Measurements from ENCODE around the gene GCH1. TPM values are rescaled to one million over a fixed set of nuclear protein-coding genes. Genes with fewer than 3 reads are reported as not detected.

Gene GCH1
- 2.3 and 9.1 TPM in 2 replicates for total RNA-seq

GRCh38 chr14:54902521-54903420 is at the start of gene GCH1:
Gene GCH1 (minus strand): TSS chr14:54902826. CDS start chr14:54902663, 163 bp downstream.
- peak; percentile 54 for DNase-seq (ENCODE audit: low read depth)
- peak; percentile 41 for TF ChIP-seq CTCF (IDR thresholded peaks at IDR 0.05; ENCODE audit: insufficient read depth, low read depth, low read length)
- peak within 1 kb of the TSS; percentile 76 for H3K4me3 ChIP-seq (ENCODE audit: low read depth, low read length)

GRCh38 chr14:54947230-54947629 is 44.6 kb upstream of the GCH1 start:
- no peak overlapping the region for H3K4me3 ChIP-seq (ENCODE audit: low read depth, low read length)
- no peak for TF ChIP-seq CTCF (IDR thresholded peaks at IDR 0.05; ENCODE audit: insufficient read depth, low read depth, low read length)
- no peak for DNase-seq (ENCODE audit: low read depth)

- no peak overlapping the region for H3K4me3 ChIP-seq (ENCODE audit: low read depth, low read length)
- TF ChIP-seq CTCF (IDR thresholded peaks at IDR 0.05; ENCODE audit: insufficient read depth, low read depth, low read length) = no peak
- DNase-seq (ENCODE audit: low read depth) = no peak
These were observed 43.9 kb upstream of the GCH1 start for GRCh38 chr14:54946500-54946899.

GRCh38 chr14:54944737-54945391 is 42.2 kb upstream of the GCH1 start:
- H3K4me3 ChIP-seq (ENCODE audit: low read depth, low read length) = no peak overlapping the region
- no peak for TF ChIP-seq CTCF (IDR thresholded peaks at IDR 0.05; ENCODE audit: insufficient read depth, low read depth, low read length)
- DNase-seq (ENCODE audit: low read depth) = no peak

GRCh38 chr14:54942913-54943312 is 40.3 kb upstream of the GCH1 start:
- DNase-seq (ENCODE audit: low read depth) = no peak
- H3K4me3 ChIP-seq (ENCODE audit: low read depth, low read length) = no peak overlapping the region
- TF ChIP-seq CTCF (IDR thresholded peaks at IDR 0.05; ENCODE audit: insufficient read depth, low read depth, low read length) = no peak

- H3K4me3 ChIP-seq (ENCODE audit: low read depth, low read length) = no peak overlapping the region
- no peak for TF ChIP-seq CTCF (IDR thresholded peaks at IDR 0.05; ENCODE audit: insufficient read depth, low read depth, low read length)
- DNase-seq (ENCODE audit: low read depth) = no peak
These were observed 34.2 kb upstream of the GCH1 start for GRCh38 chr14:54936816-54937215.

All from fibroblast of villous mesenchyme (primary cell).